RCC 7860 (cell line): ENCODE results near the gene IL11.
"Not testable (repeated sequence)": the region's sequence is repeated elsewhere in the genome, so short reads cannot be mapped to it uniquely, and the experiment has no call there.

Source experiments
- DNase-seq: peaks from one replicate; pipeline ENCODE4 v3.0.0-alpha.2; 2015; ENCODE audit warnings: low spot score
- FAIRE-seq: peaks from 2 replicates; lab custom pipeline; 2012; peaks lifted over from hg19 to GRCh38; lab: Jason Lieb, UNC

The IL11 gene

DNA sequence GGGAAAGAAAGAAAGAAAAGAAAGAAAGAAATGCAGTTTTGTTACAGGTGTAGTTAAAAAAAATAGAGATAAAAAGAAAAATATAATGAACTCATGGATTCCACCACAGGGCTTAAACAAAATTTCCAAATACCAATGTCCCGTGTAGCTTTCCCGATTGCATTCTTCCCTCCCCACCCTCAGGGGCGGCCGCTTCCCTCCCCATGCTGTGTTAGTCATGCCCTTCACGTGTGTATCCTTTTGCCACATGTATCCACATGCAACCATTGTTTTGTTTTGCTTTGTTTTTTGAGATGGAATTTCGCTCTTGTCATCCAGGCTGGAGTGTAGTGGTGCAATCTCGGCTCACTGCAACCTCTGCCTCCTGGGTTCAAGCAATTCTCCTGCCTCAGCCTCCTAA is 34.2 kb downstream of the IL11 start:
- FAIRE-seq = no peak
- no peak for DNase-seq

- no peak for FAIRE-seq
- DNase-seq = no peak
Observed at GRCh38 chr19:55333870-55334269, 36.4 kb downstream of the IL11 start.

DNA sequence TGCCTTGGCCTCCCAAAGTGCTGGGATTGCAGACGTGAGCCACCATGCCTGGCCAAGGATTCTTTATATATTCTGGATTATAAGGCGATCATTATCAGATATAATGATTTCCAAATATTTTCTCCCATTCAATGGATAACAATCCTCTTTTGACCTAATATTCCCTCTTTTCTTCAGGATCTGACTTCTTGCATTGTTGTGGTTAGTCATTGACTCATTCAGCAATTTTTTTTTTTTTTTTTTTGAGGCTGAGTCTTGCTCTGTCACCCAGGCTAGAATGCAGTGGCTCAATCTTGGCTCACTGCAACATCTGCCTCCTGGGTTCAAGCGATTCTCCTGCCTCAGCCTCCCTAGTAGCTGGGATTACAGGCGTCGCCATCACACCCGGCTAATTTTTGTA is 40.5 kb downstream of the IL11 start:
- not testable (repeated sequence) for DNase-seq, FAIRE-seq

DNA sequence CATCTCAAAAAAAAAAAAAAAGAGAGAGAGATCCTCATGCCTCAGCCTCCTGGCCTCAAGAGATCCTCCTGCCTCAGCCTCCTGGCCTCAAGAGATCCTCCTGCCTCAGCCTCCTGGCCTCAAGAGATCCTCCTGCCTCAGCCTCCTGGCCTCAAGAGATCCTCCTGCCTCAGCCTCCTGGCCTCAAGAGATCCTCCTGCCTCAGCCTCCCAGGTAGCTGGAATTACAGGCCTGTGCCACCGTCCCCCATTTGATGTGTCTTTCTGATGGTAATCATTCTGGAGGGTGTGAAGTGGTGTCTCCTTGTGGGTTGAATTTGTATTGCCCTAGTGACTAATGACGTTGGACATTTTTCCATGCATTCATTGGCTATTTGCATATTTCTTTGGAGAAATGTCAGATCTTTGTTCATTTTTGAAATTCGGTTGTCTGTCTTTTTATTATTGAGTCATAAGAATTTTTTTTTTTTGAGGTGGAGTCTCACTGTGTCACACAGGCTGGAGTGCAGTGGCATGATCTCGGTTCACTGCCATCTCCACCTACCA is 41.4 kb downstream of the IL11 start:
- not testable (repeated sequence) for DNase-seq, FAIRE-seq

GRCh38 chr19:55325172-55325571 is 45.1 kb downstream of the IL11 start, which contains the start of gene TMEM150B:
Gene TMEM150B, minus strand, starts transcription at chr19:55325341. Its CDS starts 4,305 bp downstream, at chr19:55321036.
- FAIRE-seq = no peak
- no peak for DNase-seq

DNA sequence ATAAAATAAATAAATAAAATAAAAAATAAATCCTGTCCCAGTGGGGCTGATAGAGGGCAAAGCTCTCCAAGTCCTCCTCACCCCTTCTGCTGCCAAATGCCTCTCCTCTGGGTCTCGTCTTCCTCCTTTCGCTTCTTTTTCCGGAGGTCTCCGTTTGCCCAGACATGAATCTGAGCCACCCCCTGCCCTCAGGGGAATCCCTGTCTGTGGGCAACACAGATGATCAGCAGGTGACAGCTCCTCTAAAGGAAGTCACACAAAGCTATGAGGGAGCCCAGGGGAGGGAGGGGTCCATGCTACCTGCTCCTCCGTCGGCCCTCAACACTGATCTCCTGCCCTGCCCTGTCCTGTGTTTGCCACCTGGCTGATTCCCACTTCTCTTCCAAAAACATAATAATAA is 45.6 kb downstream of the IL11 start:
- DNase-seq (no peak), FAIRE-seq (no peak)

DNA sequence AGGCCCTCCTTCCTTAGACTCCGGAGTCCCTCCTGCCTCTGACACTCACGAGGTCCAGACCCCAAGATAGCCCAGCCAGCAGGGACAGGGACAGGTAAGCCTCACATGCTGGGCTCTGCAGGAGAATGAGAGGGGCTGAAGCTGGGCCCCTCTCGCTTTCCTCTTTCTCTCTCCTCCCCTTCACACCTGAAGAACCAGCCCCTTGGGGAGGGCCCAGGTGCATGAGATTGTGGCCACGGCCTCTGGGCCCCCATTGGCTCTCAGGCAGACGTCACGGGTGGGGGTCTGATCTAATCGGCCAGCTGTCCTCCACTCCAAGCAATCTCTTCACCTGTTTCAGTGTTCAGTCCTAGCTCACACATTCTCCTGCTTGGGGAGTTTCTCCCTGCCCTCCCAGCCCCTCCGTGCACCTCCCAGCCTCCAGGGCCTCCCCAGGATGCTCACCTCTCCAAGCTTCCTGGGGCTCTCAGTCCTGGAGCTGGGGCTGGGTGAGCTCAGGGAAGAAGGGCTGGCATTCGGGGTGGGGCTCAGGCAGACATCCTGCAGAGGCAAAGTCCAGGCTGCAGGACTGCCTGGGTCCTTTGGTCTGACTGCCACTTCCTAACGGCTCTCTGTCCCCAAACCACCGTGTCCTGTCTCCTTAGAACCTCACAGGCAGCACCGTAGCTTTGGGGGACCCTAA is 47.9 kb downstream of the IL11 start:
- FAIRE-seq = no peak
- no peak for DNase-seq

DNA sequence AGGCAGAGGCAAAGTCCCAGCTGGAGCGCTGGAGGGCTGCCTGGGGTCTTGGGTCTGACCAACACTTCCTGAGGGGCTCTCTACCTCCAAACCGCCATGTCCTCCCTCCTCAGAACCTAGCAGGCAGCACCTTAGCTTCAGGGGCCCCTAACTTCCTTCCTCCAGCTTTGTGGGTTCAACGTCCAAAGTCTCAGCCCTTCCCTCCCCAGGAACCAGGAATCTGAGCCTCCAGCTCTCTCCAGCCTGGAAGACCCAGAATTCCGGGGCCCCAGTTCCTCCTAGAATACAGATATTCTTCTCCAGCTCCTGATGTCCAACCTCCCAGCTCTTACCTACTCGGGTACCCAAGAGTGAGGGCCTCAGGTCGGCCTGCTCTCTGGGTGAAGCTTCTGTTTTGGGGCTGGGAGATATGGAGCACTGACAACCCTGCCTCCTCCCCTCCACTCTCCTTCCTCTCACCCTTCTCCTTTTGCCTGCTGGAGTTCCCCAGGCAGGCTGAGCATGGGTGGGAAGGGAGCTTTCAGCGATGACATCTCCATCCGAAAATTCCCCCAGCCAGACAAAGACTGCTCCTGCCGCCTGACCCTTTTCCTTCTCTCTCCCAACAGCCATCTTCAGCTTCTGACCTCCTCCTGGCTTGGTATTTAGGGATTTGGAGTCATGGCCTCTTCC is 48.7 kb downstream of the IL11 start:
- no peak for FAIRE-seq
- DNase-seq = no peak

- DNase-seq = no peak
Observed at GRCh38 chr19:55320844-55321419, 49.3 kb downstream of the IL11 start.

DNA sequence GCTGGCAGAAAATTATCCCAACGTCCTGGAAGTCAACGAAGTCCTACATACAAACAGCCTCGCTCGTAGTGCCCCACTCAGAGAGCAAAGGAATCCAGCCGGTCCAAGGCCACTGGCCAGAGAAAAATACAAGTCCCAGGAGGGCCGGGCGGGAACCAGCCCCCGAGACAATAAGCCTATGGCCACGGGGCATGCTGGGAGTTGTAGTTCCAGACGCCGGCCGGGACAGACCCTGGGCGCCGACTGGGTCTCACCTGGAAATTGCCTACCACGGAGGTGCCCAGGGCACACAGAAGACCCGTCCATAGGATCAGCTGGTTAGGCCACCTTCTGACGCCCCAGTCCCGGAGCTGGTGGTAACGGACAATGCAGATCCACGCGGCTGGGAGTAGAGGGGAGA is 50.5 kb downstream of the IL11 start:
- DNase-seq = no peak
- no peak for FAIRE-seq

More at GRCh38 chr19:55320844-55321419, 49.3 kb downstream of the IL11 start:
- FAIRE-seq = no peak

DNA sequence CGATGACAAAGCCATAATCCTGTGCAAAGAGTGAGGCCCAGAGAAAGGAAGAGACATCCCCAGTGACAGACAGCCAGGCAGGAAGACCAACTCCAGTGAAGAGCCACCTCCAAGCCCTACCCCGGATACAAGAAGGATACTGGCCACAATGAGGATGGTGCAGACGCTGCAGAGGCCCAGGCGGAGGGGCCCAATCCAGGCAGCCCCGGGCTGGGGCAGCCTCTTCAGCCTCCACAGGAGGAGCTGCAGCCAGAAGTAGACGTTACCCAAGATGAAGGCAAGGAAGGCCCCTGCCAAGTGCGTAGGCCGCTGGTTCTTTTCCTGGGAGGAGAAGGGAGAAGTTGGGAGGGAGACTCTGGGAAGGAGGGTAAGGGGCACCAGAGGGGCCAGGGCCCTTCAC is 53.6 kb downstream of the IL11 start:
- no peak for DNase-seq
- FAIRE-seq = no peak

GRCh38 chr19:55315956-55316525 is 54.2 kb downstream of the IL11 start:
- no peak for DNase-seq
- no peak for FAIRE-seq

DNA sequence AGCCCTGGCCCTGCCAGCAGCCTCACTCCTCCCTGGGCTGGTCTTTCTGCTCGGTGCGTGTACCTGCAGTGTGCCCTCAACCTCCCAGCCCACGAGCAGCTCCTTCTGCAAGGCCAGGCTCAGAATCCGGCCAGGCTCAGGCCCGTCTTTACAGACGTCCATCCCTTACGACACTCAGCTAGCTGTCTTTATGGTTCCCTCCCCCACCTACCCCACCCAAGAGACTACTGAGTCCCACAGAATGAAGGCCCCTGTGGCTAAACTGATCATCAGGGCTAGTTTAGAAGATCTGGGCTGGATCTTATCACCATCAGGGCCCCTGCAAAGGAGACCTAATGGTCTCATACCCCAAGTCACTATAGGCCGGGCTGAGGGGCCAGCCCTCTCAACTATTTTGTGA is 55.9 kb downstream of the IL11 start:
- FAIRE-seq = no peak
- no peak for DNase-seq
